HEK293 (cell line): ENCODE data around the gene ARL14EP.

Source experiments
- CTCF ChIA-PET: fragments of 350-600 bp; formaldehyde crosslinking; extraction: SDS; loops from one replicate; lab custom pipeline; 2021; ENCODE audit warnings: antibody characterized with exemption; lab: Yijun Ruan, JAX
- POLR2A ChIA-PET: fragments of 300-600 bp; formaldehyde crosslinking; extraction: SDS; loops from one replicate; lab custom pipeline; 2020; ENCODE audit warnings: antibody characterized with exemption, inconsistent platforms; lab: Yijun Ruan, JAX
- H3K27ac ChIP-seq: fragments of 200-500 bp; sonication (Bioruptor generic); 2 replicates; pipeline ENCODE4 v1.5.1; 2014; ENCODE audit warnings: low read depth, low read length, control low read depth, inconsistent platforms; ENCODE audit errors: extremely low read depth
- H3K36me3 ChIP-seq, 2 experiments: fragments of 200-500 bp in 1 of 2; sonication (Bioruptor generic) in 1 of 2; 1 replicate in 1 of 2; 2 replicates in 1 of 2; pipeline ENCODE4 v1.5.1; 2014 to 2017; ENCODE audit warnings: inconsistent platforms in 2 of 2, low read length in 2 of 2; ENCODE audit not compliant: control insufficient read depth in 2 of 2, insufficient read depth in 1 of 2
- H3K4me1 ChIP-seq: fragments of 200-500 bp; sonication (Bioruptor generic); 2 replicates; pipeline ENCODE4 v1.5.1; 2014; ENCODE audit warnings: mild to moderate bottlenecking, low read length, inconsistent platforms; ENCODE audit not compliant: control insufficient read depth, insufficient read depth
- H3K4me3 ChIP-seq: 2 replicates; pipeline ENCODE4 v1.5.1; 2011; ENCODE audit warnings: low read depth, mild to moderate bottlenecking, control low read depth, low read length, moderate library complexity
- H3K9me3 ChIP-seq: fragments of 200-500 bp; sonication (Bioruptor generic); 2 replicates; pipeline ENCODE4 v1.5.1; 2014; ENCODE audit warnings: low read depth, low read length, inconsistent platforms; ENCODE audit not compliant: control insufficient read depth, insufficient read depth
- KLF16 ChIP-seq: fragments of 450-650 bp; formaldehyde crosslinking; IDR thresholded peaks from 2 replicates; pipeline ENCODE4 v1.5.1; 2017; ENCODE audit warnings: missing biosample characterization, missing genetic modification characterization
- REPIN1 ChIP-seq: fragments of 450-650 bp; formaldehyde crosslinking; IDR thresholded peaks from 2 replicates; pipeline ENCODE4 v1.5.1; 2017; ENCODE audit warnings: missing biosample characterization, missing genetic modification characterization, low read depth
- WT1 ChIP-seq: fragments of 450-650 bp; formaldehyde crosslinking; IDR thresholded peaks from 2 replicates; pipeline ENCODE4 v1.5.1; 2016; ENCODE audit warnings: missing biosample characterization, missing genetic modification characterization
- ZBTB49 ChIP-seq: fragments of 450-650 bp; formaldehyde crosslinking; IDR thresholded peaks from 2 replicates; pipeline ENCODE4 v1.5.1; 2016; ENCODE audit warnings: missing biosample characterization, missing genetic modification characterization, low read depth
- ZEB2 ChIP-seq: fragments of 450-650 bp; formaldehyde crosslinking; IDR thresholded peaks from 2 replicates; pipeline ENCODE4 v1.5.1; 2016; ENCODE audit warnings: missing biosample characterization, missing genetic modification characterization
- ZNF10 ChIP-seq: fragments of 450-650 bp; formaldehyde crosslinking; IDR thresholded peaks from 2 replicates; pipeline ENCODE4 v1.5.1; 2017; ENCODE audit warnings: missing biosample characterization, missing genetic modification characterization
- ZNF132 ChIP-seq: fragments of 450-650 bp; formaldehyde crosslinking; IDR thresholded peaks from 2 replicates; pipeline ENCODE4 v1.5.1; 2017; ENCODE audit warnings: missing biosample characterization, missing genetic modification characterization, borderline replicate concordance
- ZNF133 ChIP-seq: fragments of 450-650 bp; formaldehyde crosslinking; IDR thresholded peaks from 2 replicates; pipeline ENCODE4 v1.5.1; 2016; ENCODE audit warnings: missing biosample characterization, missing genetic modification characterization
- ZNF138 ChIP-seq: fragments of 450-650 bp; formaldehyde crosslinking; IDR thresholded peaks from 2 replicates; pipeline ENCODE4 v1.5.1; 2016; ENCODE audit warnings: missing biosample characterization, missing genetic modification characterization, borderline replicate concordance
- ZNF148 ChIP-seq: fragments of 450-650 bp; formaldehyde crosslinking; IDR thresholded peaks from 2 replicates; pipeline ENCODE4 v1.5.0; 2017; ENCODE audit warnings: missing biosample characterization, missing genetic modification characterization, borderline replicate concordance
- ZNF18 ChIP-seq: fragments of 450-650 bp; formaldehyde crosslinking; IDR thresholded peaks from 2 replicates; pipeline ENCODE4 v1.5.1; 2016; ENCODE audit warnings: missing biosample characterization, missing genetic modification characterization
- ZNF19 ChIP-seq: fragments of 450-650 bp; formaldehyde crosslinking; IDR thresholded peaks from 2 replicates; pipeline ENCODE4; 2016; ENCODE audit warnings: missing biosample characterization, missing genetic modification characterization, low read depth
- ZNF211 ChIP-seq: fragments of 450-650 bp; formaldehyde crosslinking; IDR thresholded peaks from 2 replicates; pipeline ENCODE4 v1.5.1; 2016; ENCODE audit warnings: low read depth, missing biosample characterization, missing genetic modification characterization
- ZNF274 ChIP-seq, 2 experiments: fragments of 200-500 bp in 1 of 2; fragments of 450-650 bp in 1 of 2; sonication (Bioruptor generic) in 1 of 2; formaldehyde crosslinking in 1 of 2; IDR thresholded peaks; 2 replicates each; pipeline versions ENCODE4 v1.5.1 to v1.6.1; 2014 to 2016; ENCODE audit warnings: borderline replicate concordance in 1 of 2, inconsistent platforms in 1 of 2, low read length in 1 of 2, missing biosample characterization in 1 of 2, missing genetic modification characterization in 1 of 2
- ZNF302 ChIP-seq: fragments of 450-650 bp; formaldehyde crosslinking; IDR thresholded peaks from 2 replicates; pipeline ENCODE4 v1.5.1; 2016; ENCODE audit warnings: missing biosample characterization, missing genetic modification characterization, low read depth
- ZNF354C ChIP-seq: fragments of 450-650 bp; formaldehyde crosslinking; IDR thresholded peaks from 2 replicates; pipeline ENCODE4 v1.5.1; 2016; ENCODE audit warnings: missing biosample characterization, missing genetic modification characterization, low read depth, borderline replicate concordance
- ZNF423 ChIP-seq: fragments of 450-650 bp; formaldehyde crosslinking; IDR thresholded peaks from 2 replicates; pipeline ENCODE4 v1.5.1; 2016; ENCODE audit warnings: missing biosample characterization, missing genetic modification characterization
- ZNF549 ChIP-seq: fragments of 450-650 bp; IDR thresholded peaks from 2 replicates; pipeline ENCODE4 v1.5.1; 2018; ENCODE audit warnings: missing biosample characterization, missing genetic modification characterization, mild to moderate bottlenecking, inconsistent platforms, moderate library complexity
- ZNF626 ChIP-seq: fragments of 450-650 bp; sonication (Bioruptor Pico); formaldehyde crosslinking; IDR thresholded peaks from 2 replicates; pipeline ENCODE4 v1.5.1; 2018; ENCODE audit warnings: missing biosample characterization, missing genetic modification characterization, inconsistent platforms
- ZNF660 ChIP-seq: fragments of 450-650 bp; IDR thresholded peaks from 2 replicates; pipeline ENCODE4 v1.5.1; 2018; ENCODE audit warnings: missing biosample characterization, mild to moderate bottlenecking, missing genetic modification characterization
- ZNF664 ChIP-seq: fragments of 450-650 bp; formaldehyde crosslinking; IDR thresholded peaks from 2 replicates; pipeline ENCODE4 v1.5.1; 2016; ENCODE audit warnings: missing biosample characterization, missing genetic modification characterization
- ZNF692 ChIP-seq: fragments of 450-650 bp; formaldehyde crosslinking; IDR thresholded peaks from 2 replicates; pipeline ENCODE4 v1.5.1; 2016; ENCODE audit warnings: missing biosample characterization, missing genetic modification characterization
- ZNF704 ChIP-seq: fragments of 450-650 bp; formaldehyde crosslinking; IDR thresholded peaks from 2 replicates; pipeline ENCODE4 v1.5.1; 2016; ENCODE audit warnings: missing biosample characterization, missing genetic modification characterization
- ZNF792 ChIP-seq: fragments of 450-650 bp; formaldehyde crosslinking; IDR thresholded peaks from 2 replicates; pipeline ENCODE4 v1.5.1; 2016; ENCODE audit warnings: missing biosample characterization, missing genetic modification characterization
- TF ChIP-seq, protein P1 (sequence below): fragments of 450-650 bp; formaldehyde crosslinking; IDR thresholded peaks from 2 replicates; pipeline ENCODE4; 2016; ENCODE audit warnings: missing biosample characterization, missing genetic modification characterization

The ARL14EP gene

GRCh38 chr11:30351061-30351460 is 28.2 kb downstream of the ARL14EP start:
- Histone ChIP-seq H3K9me3 (no peaks in the 10 kb centered on the region), H3K4me1 (no peaks in the 10 kb centered on the region), H3K27ac (no peak overlapping the region), H3K36me3 (no peaks in the 10 kb centered on the region), H3K4me3 (no peak overlapping the region)
- CTCF ChIA-PET = interaction anchor here (0.6 to 1.1 kb wide), 3 partner anchors 16 to 154 kb away, joined by 3 to 4 read pairs (median 3); no protein-coding TSS in a partner anchor
- TF ChIP-seq ZNF132 (no peak), ZNF10 (tag by site-specific recombination) (no peak), ZNF704 (tag by site-specific recombination) (no peak), ZNF660 (no peak), ZNF138 (no peak), ZNF354C (no peak), REPIN1 (tag by site-specific recombination) (no peak), KLF16 (tag by site-specific recombination) (no peak), ZNF211 (tag by site-specific recombination) (no peak), ZNF18 (no peak), ZEB2 (no peak), ZNF664 (no peak)
- TF ChIP-seq, protein P1, sequence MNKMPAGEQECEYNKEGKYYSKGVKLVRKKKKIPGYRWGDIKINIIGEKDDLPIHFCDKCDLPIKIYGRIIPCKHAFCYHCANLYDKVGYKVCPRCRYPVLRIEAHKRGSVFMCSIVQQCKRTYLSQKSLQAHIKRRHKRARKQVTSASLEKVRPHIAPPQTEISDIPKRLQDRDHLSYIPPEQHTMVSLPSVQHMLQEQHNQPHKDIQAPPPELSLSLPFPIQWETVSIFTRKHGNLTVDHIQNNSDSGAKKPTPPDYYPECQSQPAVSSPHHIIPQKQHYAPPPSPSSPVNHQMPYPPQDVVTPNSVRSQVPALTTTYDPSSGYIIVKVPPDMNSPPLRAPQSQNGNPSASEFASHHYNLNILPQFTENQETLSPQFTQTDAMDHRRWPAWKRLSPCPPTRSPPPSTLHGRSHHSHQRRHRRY = no peak
- POLR2A ChIA-PET = no interaction called here

GRCh38 chr11:30356391-30356790 is 33.5 kb downstream of the ARL14EP start:
- no peak overlapping the region for H3K4me3 ChIP-seq
- H3K4me1 ChIP-seq = no peaks in the 10 kb centered on the region
- ChIA-PET POLR2A (no interaction called here), CTCF (interaction anchor here (0.9 kb wide), 1 partner anchor 11 kb away, joined by 3 read pairs; no protein-coding TSS in a partner anchor)
- no peaks in the 10 kb centered on the region for H3K36me3 ChIP-seq
- no peaks in the 10 kb centered on the region for H3K9me3 ChIP-seq
- no peak overlapping the region for H3K27ac ChIP-seq
- TF ChIP-seq ZNF423 (tag by site-specific recombination) (no peak), ZNF302 (tag by site-specific recombination) (no peak), ZNF148 (tag by site-specific recombination) (no peak), ZNF133 (tag by site-specific recombination) (no peak), ZNF792 (tag by site-specific recombination) (no peak), ZNF274 (IDR thresholded peaks at IDR 0.05; ENCODE audit: low read length) (no peak), ZNF274 (tag by site-specific recombination; IDR thresholded peaks at IDR 0.05; ENCODE audit: borderline replicate concordance) (no peak), ZNF692 (tag by site-specific recombination) (no peak), ZBTB49 (tag by site-specific recombination) (no peak), ZNF704 (tag by site-specific recombination) (no peak), ZNF549 (tag by site-specific recombination) (no peak), WT1 (tag by site-specific recombination) (no peak), ZNF626 (tag by site-specific recombination) (no peak), ZNF19 (tag by site-specific recombination) (no peak)
